Measurements from ENCODE around the gene ZFAND3.

ZFAND3 gene

DNA sequence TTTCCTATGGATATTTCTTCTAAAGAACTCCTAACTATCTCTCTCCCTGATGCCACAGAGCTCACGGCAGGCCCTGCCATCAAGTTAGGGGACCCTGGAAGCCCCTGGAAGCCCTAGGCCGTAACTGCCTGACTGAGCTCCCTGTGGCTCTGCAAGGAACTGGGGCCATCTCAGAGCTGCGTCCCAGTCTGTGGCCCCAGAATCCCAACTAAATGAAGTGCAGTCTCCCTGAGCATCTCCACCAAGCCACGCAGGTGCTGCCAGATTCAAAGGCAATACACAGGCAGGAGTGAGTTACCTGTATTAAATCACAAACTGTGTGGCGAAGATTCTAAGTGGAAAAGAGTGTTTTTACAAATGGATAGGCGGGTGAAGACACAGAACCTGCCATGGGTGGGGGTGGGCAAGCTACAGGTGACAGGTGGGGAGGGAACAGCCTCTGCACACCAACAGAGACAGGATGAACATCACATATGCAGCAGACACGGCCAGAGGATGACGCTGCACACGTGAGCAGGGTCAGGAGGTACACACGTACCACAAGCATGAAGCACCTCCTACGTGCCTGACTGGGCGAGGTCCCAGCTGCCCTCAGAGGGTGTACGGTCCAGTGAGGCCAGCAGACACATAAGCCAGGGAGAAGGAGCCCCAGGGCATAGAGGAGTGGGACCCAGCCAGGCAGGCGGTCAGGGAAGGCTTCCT is 358.5 kb downstream of the ZFAND3 start:
- H3K27me3 ChIP-seq (replicated peaks; ENCODE audit: insufficient read depth, low read length) = no peaks in the 10 kb centered on the region

DNA sequence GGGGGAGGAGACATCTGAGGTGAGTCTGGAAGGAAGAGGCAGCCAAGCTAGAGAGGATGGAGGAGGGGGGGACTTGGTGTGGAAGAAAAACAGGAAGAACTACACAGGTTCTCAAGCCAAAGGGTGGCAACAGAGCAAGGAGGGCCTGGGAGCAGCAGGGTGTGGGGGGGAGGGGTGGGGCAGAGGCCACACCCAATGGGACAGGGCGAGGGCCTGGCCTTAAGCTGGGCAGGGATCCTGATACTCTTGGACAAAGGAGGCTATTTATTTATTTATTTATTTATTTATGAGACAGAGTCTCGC is 359.0 kb downstream of the ZFAND3 start:
- Histone ChIP-seq H3K9me2 (replicated peaks; ENCODE audit: insufficient read depth, low read length) (no peaks in the 10 kb centered on the region), H3F3A (ENCODE audit: insufficient read depth, low read length) (no peaks in the 10 kb centered on the region), H3K36me3 (replicated peaks; ENCODE audit: insufficient read depth, low read length) (no peaks in the 10 kb centered on the region), H3K27ac (ENCODE audit: low read length) (no peak overlapping the region), H4K20me1 (ENCODE audit: insufficient read depth, low read length) (no peaks in the 10 kb centered on the region), H3K4me3 (ENCODE audit: low read length) (no peak overlapping the region), H3K9ac (ENCODE audit: low read length) (no peak overlapping the region), H3K79me2 (ENCODE audit: low read length) (no peaks in the 10 kb centered on the region), H3K4me2 (ENCODE audit: low read depth, low read length) (no peak overlapping the region), H3K9me3 (replicated peaks; ENCODE audit: insufficient read depth, low read length) (no peaks in the 10 kb centered on the region), H3K27me3 (replicated peaks; ENCODE audit: insufficient read depth, low read length) (no peaks in the 10 kb centered on the region), H2AFZ (ENCODE audit: low read length) (no peak overlapping the region), H3K4me1 (ENCODE audit: low read length) (no peaks in the 10 kb centered on the region)
- TF ChIP-seq EZH2 (optimal IDR thresholded peaks at IDR 0.05; ENCODE audit: low read depth, low read length) (no peak), EZH2phosphoT487 (IDR thresholded peaks at IDR 0.05; ENCODE audit: low read length) (no peak)
- TF ChIP-seq, protein P1, sequence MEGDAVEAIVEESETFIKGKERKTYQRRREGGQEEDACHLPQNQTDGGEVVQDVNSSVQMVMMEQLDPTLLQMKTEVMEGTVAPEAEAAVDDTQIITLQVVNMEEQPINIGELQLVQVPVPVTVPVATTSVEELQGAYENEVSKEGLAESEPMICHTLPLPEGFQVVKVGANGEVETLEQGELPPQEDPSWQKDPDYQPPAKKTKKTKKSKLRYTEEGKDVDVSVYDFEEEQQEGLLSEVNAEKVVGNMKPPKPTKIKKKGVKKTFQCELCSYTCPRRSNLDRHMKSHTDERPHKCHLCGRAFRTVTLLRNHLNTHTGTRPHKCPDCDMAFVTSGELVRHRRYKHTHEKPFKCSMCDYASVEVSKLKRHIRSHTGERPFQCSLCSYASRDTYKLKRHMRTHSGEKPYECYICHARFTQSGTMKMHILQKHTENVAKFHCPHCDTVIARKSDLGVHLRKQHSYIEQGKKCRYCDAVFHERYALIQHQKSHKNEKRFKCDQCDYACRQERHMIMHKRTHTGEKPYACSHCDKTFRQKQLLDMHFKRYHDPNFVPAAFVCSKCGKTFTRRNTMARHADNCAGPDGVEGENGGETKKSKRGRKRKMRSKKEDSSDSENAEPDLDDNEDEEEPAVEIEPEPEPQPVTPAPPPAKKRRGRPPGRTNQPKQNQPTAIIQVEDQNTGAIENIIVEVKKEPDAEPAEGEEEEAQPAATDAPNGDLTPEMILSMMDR (IDR thresholded peaks at IDR 0.05; ENCODE audit: low read length) = no peak
- no peak for DNase-seq

More for the DNA sequence above, 358.5 kb downstream of the ZFAND3 start:
- Histone ChIP-seq H3K27ac (ENCODE audit: low read length) (no peak overlapping the region), H3K4me3 (ENCODE audit: low read length) (no peak overlapping the region), H3K79me2 (ENCODE audit: low read length) (no peaks in the 10 kb centered on the region), H3K9ac (ENCODE audit: low read length) (no peak overlapping the region), H3K4me1 (ENCODE audit: low read length) (no peaks in the 10 kb centered on the region), H4K20me1 (ENCODE audit: insufficient read depth, low read length) (no peaks in the 10 kb centered on the region), H3K4me2 (ENCODE audit: low read depth, low read length) (no peak overlapping the region), H3K36me3 (replicated peaks; ENCODE audit: insufficient read depth, low read length) (no peaks in the 10 kb centered on the region), H2AFZ (ENCODE audit: low read length) (no peak overlapping the region), H3K9me3 (replicated peaks; ENCODE audit: insufficient read depth, low read length) (no peaks in the 10 kb centered on the region), H3K9me2 (replicated peaks; ENCODE audit: insufficient read depth, low read length) (no peaks in the 10 kb centered on the region), H3F3A (ENCODE audit: insufficient read depth, low read length) (no peaks in the 10 kb centered on the region)
- TF ChIP-seq, protein P1 (IDR thresholded peaks at IDR 0.05; ENCODE audit: low read length) = no peak
- TF ChIP-seq EZH2phosphoT487 (IDR thresholded peaks at IDR 0.05; ENCODE audit: low read length) (no peak), EZH2 (optimal IDR thresholded peaks at IDR 0.05; ENCODE audit: low read depth, low read length) (no peak)
- DNase-seq = no peak

DNA sequence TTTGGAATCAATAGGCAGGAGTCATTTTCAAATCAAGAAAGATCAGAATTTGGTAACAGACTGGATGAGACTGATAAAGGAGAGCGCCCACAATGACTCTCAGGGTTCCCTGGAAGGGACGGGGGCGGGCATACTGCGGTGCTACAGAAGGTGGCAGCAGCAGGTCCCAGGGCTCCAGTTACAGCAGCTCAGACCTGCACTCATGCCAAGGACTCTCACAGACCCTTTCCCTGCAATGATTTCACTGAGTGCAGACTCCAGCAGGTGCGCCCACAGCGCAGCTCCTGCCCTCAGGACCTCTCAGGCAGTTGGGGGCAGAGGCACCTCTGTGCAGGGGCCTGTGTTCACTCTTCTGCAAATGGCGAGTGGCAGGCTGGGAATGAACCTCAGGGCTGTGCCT is 359.8 kb downstream of the ZFAND3 start:
- no peaks in the 10 kb centered on the region for H3K9me2 ChIP-seq (replicated peaks; ENCODE audit: insufficient read depth, low read length)
- no peak overlapping the region for H2AFZ ChIP-seq (ENCODE audit: low read length)
- no peaks in the 10 kb centered on the region for H3K9me3 ChIP-seq (replicated peaks; ENCODE audit: insufficient read depth, low read length)
- H3K27me3 ChIP-seq (replicated peaks; ENCODE audit: insufficient read depth, low read length) = no peaks in the 10 kb centered on the region
- DNase-seq = no peak
- TF ChIP-seq EZH2 (optimal IDR thresholded peaks at IDR 0.05; ENCODE audit: low read depth, low read length) = no peak
- TF ChIP-seq, protein P1 (IDR thresholded peaks at IDR 0.05; ENCODE audit: low read length) = no peak
- no peak for TF ChIP-seq EZH2phosphoT487 (IDR thresholded peaks at IDR 0.05; ENCODE audit: low read length)
- H4K20me1 ChIP-seq (ENCODE audit: insufficient read depth, low read length) = no peaks in the 10 kb centered on the region
- H3K36me3 ChIP-seq (replicated peaks; ENCODE audit: insufficient read depth, low read length) = no peaks in the 10 kb centered on the region
- no peak overlapping the region for H3K4me2 ChIP-seq (ENCODE audit: low read depth, low read length)
- no peak overlapping the region for H3K9ac ChIP-seq (ENCODE audit: low read length)
- no peaks in the 10 kb centered on the region for H3K79me2 ChIP-seq (ENCODE audit: low read length)
- H3K4me3 ChIP-seq (ENCODE audit: low read length) = no peak overlapping the region
- no peak overlapping the region for H3K27ac ChIP-seq (ENCODE audit: low read length)
- H3K4me1 ChIP-seq (ENCODE audit: low read length) = no peaks in the 10 kb centered on the region
- no peaks in the 10 kb centered on the region for H3F3A ChIP-seq (ENCODE audit: insufficient read depth, low read length)
